Astrocyte (in vitro differentiated cells and primary cell): ENCODE data around the gene VSIG8.

ENCODE experiments used
- CTCF ChIP-seq: IDR thresholded peaks from 2 replicates; pipeline ENCODE4 v1.5.1; 2011; ENCODE audit warnings: low read depth, mild to moderate bottlenecking, inconsistent platforms, low read length, moderate library complexity; ENCODE audit not compliant: insufficient read depth
- EZH2 ChIP-seq: IDR thresholded peaks from 2 replicates; pipeline ENCODE4 v1.6.1; 2012; ENCODE audit warnings: mild to moderate bottlenecking, low read length, inconsistent platforms; ENCODE audit not compliant: insufficient read depth

GRCh38 chr1:159835862-159836525 lies 26.5 kb downstream of the VSIG8 start:
- TF ChIP-seq CTCF (no peak), EZH2 (no peak)
